H1 (cell line): ENCODE data around the gene GFY. TPM values are rescaled to one million over a fixed set of nuclear protein-coding genes. Genes with fewer than 3 reads are reported as not detected.

Experiments
- CHD1 ChIP-seq: IDR thresholded peaks from 2 replicates; pipeline ENCODE4 v1.6.1; 2012; ENCODE audit warnings: low read depth, low read length, improper control_type of control experiment
- CHD7 ChIP-seq: fragments of 300-600 bp; sonication (generic); IDR thresholded peaks from 2 replicates; pipeline ENCODE4 v1.7.1; 2012; ENCODE audit warnings: low read length, moderate library complexity, mild to moderate bottlenecking, inconsistent platforms; ENCODE audit not compliant: insufficient replicate concordance
- CTBP2 ChIP-seq: IDR thresholded peaks from 2 replicates; pipeline ENCODE4 v1.7.0; 2011; ENCODE audit warnings: borderline replicate concordance, mild to moderate bottlenecking, moderate library complexity, mixed read lengths, low read length; ENCODE audit not compliant: insufficient read depth, insufficient read length
- EP300 ChIP-seq, 2 experiments: IDR thresholded peaks; 1 replicate in 1 of 2; 2 replicates in 1 of 2; pipeline ENCODE4 v1.6.1; 2011 to 2012; ENCODE audit warnings: low read depth in 2 of 2, low read length in 2 of 2, mild to moderate bottlenecking in 2 of 2, borderline replicate concordance in 1 of 2, inconsistent platforms in 1 of 2, moderate library complexity in 1 of 2
- FOSL1 ChIP-seq: IDR thresholded peaks from 2 replicates; pipeline ENCODE4 v1.6.1; 2011; ENCODE audit warnings: mild to moderate bottlenecking, low read depth, low read length, moderate library complexity; ENCODE audit not compliant: insufficient read depth
- MAX ChIP-seq: IDR thresholded peaks from 2 replicates; pipeline ENCODE4 v1.6.1; 2012; ENCODE audit warnings: inconsistent platforms
- POLR2A ChIP-seq, 2 experiments: IDR thresholded peaks; 1 replicate in 1 of 2; 2 replicates in 1 of 2; pipeline ENCODE4 v1.6.1; 2011; ENCODE audit warnings: low read depth in 2 of 2, low read length in 2 of 2, mild to moderate bottlenecking in 2 of 2; ENCODE audit errors: control extremely low read depth in 1 of 2
- RAD21 ChIP-seq, 2 experiments: IDR thresholded peaks in 1 of 2; conservative IDR thresholded peaks in 1 of 2; 2 replicates each; pipeline ENCODE4 v1.6.1; 2011; ENCODE audit warnings: low read depth in 2 of 2, low read length in 2 of 2, improper control_type of control experiment in 1 of 2, inconsistent platforms in 1 of 2, mild to moderate bottlenecking in 1 of 2, moderate library complexity in 1 of 2
- SIX5 ChIP-seq: IDR thresholded peaks from 2 replicates; pipeline ENCODE4 v1.6.1; 2011; ENCODE audit warnings: mild to moderate bottlenecking, low read depth, low read length
- SP1 ChIP-seq: IDR thresholded peaks from 2 replicates; pipeline ENCODE4 v1.6.1; 2011; ENCODE audit warnings: low read depth, low read length
- polyA plus RNA-seq, 7 experiments: library from polyadenylated mRNA; depleted of rRNA in 3 of 7; stranded (reverse) in 5 of 7; unstranded in 2 of 7; fragments of >200 nt in 5 of 7; fragments of 200-250 nt in 2 of 7; gene quantifications; 1 replicate in 5 of 7; 2 replicates in 1 of 7; 4 replicates in 1 of 7; pipeline versions ENCODE4 v1.2.1 to v1.2.3, GENCODE V29; 2011 to 2013; ENCODE audit warnings: missing spikeins in 2 of 7, mixed read lengths in 2 of 7
- total RNA-seq: library from RNA; stranded (reverse); fragmentation: NEBNext Ultra II Directional; extraction: Animal tissue kit (Norgen Biotek cat#: 25700); gene quantifications from 2 replicates; pipeline ENCODE4 v1.2.1, GENCODE V29; 2021

Gene GFY
- total and polyA plus RNA-seq, 2 of the 8 experiments (the other 6 are each of a cell fraction or from before 2014, with no cell fraction given): 0.68 to 0.93 TPM

GRCh38 chr19:49443366-49444099, 18.3 kb downstream of the GFY start (continued):
- TF ChIP-seq CHD7: no peak
- no peak for TF ChIP-seq FOSL1
- peak; percentile 72 to 76 for TF ChIP-seq RAD21 (IDR thresholded peaks at IDR 0.05 in 1 of 2, conservative IDR thresholded peaks at IDR 0.05 in 1 of 2; ENCODE audit: low read depth in 2 of 2, low read length in 2 of 2)
- 0 out of 2 replicates have a peak, but pooled peaks have one; percentile 46 for TF ChIP-seq SP1
- TF ChIP-seq MAX: peak; percentile 66
- TF ChIP-seq CTBP2: no peak
- TF ChIP-seq EP300 (IDR thresholded peaks at IDR 0.05; ENCODE audit: borderline replicate concordance in 1 of 2, low read depth in 2 of 2, low read length in 2 of 2): no peak
- no peak; a peak in 2 of 3 replicates for TF ChIP-seq POLR2A (IDR thresholded peaks at IDR 0.05; ENCODE audit: control extremely low read depth in 1 of 2, low read depth in 2 of 2, low read length in 2 of 2)
- TF ChIP-seq CHD1: no peak
- TF ChIP-seq SIX5: peak; percentile 96
